Ishikawa (cell line): ENCODE data around the gene PIRT.

Source experiments
- CEBPB ChIP-seq: IDR thresholded peaks from 2 replicates; pipeline ENCODE4 v1.6.1; 2012
- CREB1 ChIP-seq: IDR thresholded peaks from 2 replicates; pipeline ENCODE4 v1.6.1; 2012; ENCODE audit warnings: low read depth
- EGR1 ChIP-seq: IDR thresholded peaks from 2 replicates; pipeline ENCODE4 v1.6.1; 2012
- EP300 ChIP-seq: IDR thresholded peaks from 2 replicates; pipeline ENCODE4 v1.6.1; 2012; ENCODE audit warnings: borderline replicate concordance
- FOXM1 ChIP-seq: IDR thresholded peaks from 2 replicates; pipeline ENCODE4 v1.6.1; 2012; ENCODE audit warnings: low read depth, borderline replicate concordance
- NFIC ChIP-seq: IDR thresholded peaks from 2 replicates; pipeline ENCODE4 v1.6.1; 2012
- RAD21 ChIP-seq: IDR thresholded peaks from 2 replicates; pipeline ENCODE4 v1.6.1; 2012; ENCODE audit warnings: low read depth
- TAF1 ChIP-seq: IDR thresholded peaks from 2 replicates; pipeline ENCODE4 v1.6.1; 2012; ENCODE audit warnings: low read depth, mild to moderate bottlenecking
- TCF12 ChIP-seq: IDR thresholded peaks from 2 replicates; pipeline ENCODE4 v1.6.1; 2012; ENCODE audit warnings: low read depth
- TEAD4 ChIP-seq: IDR thresholded peaks from 2 replicates; pipeline ENCODE4 v1.6.1; 2012
- YY1 ChIP-seq: IDR thresholded peaks from 2 replicates; pipeline ENCODE4 v1.6.1; 2012; ENCODE audit warnings: low read depth
- ZBTB7A ChIP-seq: IDR thresholded peaks from 2 replicates; pipeline ENCODE4 v1.6.1; 2012; ENCODE audit warnings: low read depth
- TF ChIP-seq, protein P1 (sequence below): IDR thresholded peaks from 2 replicates; pipeline ENCODE4 v1.6.1; 2012; ENCODE audit warnings: low read depth, mild to moderate bottlenecking
- TF ChIP-seq, protein P2 (sequence below): IDR thresholded peaks from 2 replicates; pipeline ENCODE4 v1.6.1; 2012
- TF ChIP-seq, protein P3 (sequence below): IDR thresholded peaks from 2 replicates; pipeline ENCODE4 v1.6.1; 2012

The PIRT gene

DNA sequence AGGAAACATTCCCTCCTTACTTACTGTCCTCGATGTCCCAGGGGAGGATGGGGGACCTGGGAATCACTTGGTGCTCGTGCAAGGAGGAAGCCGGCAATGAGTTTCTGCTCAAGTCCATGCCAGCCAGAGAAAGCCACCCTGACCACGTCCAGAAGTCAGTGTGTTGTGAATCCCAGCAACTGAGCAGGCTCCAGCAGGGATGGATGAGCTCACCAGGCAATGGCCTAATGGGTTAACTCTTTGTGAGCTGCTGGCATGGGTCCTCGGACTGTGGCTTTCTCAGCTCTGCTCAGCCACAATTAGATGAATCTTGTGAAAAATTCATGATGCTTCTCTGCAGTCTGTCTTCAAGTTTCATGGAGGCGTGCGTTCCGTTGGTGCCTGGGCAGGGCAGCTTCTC lies at the start of gene PIRT:
TSS of gene PIRT (minus strand) at position 167 of the 400 bp plus-strand sequence. CDS start 12,442 bp downstream, outside the sequence.
- no peak for TF ChIP-seq TCF12
- no peak for TF ChIP-seq YY1
- TF ChIP-seq TAF1 = no peak
- TF ChIP-seq RAD21 = no peak
- TF ChIP-seq, protein P1, sequence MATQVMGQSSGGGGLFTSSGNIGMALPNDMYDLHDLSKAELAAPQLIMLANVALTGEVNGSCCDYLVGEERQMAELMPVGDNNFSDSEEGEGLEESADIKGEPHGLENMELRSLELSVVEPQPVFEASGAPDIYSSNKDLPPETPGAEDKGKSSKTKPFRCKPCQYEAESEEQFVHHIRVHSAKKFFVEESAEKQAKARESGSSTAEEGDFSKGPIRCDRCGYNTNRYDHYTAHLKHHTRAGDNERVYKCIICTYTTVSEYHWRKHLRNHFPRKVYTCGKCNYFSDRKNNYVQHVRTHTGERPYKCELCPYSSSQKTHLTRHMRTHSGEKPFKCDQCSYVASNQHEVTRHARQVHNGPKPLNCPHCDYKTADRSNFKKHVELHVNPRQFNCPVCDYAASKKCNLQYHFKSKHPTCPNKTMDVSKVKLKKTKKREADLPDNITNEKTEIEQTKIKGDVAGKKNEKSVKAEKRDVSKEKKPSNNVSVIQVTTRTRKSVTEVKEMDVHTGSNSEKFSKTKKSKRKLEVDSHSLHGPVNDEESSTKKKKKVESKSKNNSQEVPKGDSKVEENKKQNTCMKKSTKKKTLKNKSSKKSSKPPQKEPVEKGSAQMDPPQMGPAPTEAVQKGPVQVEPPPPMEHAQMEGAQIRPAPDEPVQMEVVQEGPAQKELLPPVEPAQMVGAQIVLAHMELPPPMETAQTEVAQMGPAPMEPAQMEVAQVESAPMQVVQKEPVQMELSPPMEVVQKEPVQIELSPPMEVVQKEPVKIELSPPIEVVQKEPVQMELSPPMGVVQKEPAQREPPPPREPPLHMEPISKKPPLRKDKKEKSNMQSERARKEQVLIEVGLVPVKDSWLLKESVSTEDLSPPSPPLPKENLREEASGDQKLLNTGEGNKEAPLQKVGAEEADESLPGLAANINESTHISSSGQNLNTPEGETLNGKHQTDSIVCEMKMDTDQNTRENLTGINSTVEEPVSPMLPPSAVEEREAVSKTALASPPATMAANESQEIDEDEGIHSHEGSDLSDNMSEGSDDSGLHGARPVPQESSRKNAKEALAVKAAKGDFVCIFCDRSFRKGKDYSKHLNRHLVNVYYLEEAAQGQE = no peak
- no peak for TF ChIP-seq EGR1
- TF ChIP-seq CREB1 = no peak
- no peak for TF ChIP-seq ZBTB7A
- no peak for TF ChIP-seq TEAD4
- TF ChIP-seq, protein P2, sequence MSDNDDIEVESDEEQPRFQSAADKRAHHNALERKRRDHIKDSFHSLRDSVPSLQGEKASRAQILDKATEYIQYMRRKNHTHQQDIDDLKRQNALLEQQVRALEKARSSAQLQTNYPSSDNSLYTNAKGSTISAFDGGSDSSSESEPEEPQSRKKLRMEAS = no peak
- no peak for TF ChIP-seq FOXM1
- TF ChIP-seq CEBPB = no peak
- TF ChIP-seq, protein P3, sequence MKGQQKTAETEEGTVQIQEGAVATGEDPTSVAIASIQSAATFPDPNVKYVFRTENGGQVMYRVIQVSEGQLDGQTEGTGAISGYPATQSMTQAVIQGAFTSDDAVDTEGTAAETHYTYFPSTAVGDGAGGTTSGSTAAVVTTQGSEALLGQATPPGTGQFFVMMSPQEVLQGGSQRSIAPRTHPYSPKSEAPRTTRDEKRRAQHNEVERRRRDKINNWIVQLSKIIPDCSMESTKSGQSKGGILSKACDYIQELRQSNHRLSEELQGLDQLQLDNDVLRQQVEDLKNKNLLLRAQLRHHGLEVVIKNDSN = no peak
- TF ChIP-seq NFIC = no peak
- no peak for TF ChIP-seq EP300

DNA sequence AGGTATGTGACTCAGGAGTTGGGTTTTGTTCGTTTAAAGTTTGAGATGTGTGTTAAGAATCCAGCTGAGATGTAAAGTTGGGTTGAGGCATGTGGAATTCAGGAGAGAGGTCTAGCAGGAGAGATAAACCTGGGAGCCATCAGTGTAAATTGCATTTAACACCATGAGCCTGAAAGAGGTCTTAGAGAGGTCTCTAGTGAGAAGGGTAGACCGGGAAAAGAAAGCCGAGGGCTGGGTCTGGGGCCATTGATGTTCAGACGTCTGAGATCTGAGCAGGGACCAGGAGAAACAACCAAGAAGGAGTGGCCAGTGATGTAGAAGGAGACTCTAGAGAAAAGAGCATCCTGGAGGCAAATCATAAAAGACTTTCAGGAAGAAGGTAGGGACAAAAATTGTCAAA lies 44.1 kb upstream of the PIRT start:
- TF ChIP-seq RAD21 = no peak
- TF ChIP-seq CEBPB = no peak
- TF ChIP-seq NFIC = no peak
- no peak for TF ChIP-seq ZBTB7A
- TF ChIP-seq TEAD4 = no peak
- TF ChIP-seq FOXM1 = no peak
- TF ChIP-seq, protein P1 = no peak

DNA sequence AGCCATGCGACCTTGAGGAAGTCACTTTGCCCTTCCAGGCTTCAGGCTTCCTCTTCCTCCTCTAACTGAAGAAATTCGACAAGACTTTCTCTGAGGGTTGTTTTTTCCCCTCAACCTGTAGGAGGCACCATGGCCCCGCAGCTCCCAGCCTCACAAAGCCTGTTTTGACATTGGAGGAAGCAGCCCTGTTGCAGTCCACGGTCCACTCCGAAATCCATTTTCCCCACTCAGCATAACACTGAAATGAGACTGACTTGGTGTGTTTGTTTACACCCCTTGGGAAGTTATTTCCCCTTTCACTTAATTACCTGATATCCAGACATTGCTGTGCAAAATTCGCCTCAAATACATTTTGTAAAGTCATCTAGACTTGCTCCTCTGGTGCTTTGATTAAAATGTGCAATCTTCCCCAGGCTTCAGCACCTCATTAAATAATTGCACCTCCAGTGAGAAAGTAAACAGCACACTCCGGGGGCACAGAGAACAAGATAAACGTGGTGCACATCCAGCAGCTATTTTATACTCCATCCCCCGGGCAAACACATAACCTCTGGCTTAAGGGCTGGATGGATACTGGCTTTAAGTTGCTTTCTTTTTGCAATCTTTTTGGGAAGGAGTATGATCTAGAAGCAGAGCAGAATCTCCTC lies 41.4 kb upstream of the PIRT start:
- no peak for TF ChIP-seq FOXM1
- TF ChIP-seq TCF12 = no peak
- TF ChIP-seq RAD21 = peak; percentile 39; the same call in 1 of the 2 replicates
- TF ChIP-seq TEAD4 = no peak
- no peak for TF ChIP-seq EGR1

DNA sequence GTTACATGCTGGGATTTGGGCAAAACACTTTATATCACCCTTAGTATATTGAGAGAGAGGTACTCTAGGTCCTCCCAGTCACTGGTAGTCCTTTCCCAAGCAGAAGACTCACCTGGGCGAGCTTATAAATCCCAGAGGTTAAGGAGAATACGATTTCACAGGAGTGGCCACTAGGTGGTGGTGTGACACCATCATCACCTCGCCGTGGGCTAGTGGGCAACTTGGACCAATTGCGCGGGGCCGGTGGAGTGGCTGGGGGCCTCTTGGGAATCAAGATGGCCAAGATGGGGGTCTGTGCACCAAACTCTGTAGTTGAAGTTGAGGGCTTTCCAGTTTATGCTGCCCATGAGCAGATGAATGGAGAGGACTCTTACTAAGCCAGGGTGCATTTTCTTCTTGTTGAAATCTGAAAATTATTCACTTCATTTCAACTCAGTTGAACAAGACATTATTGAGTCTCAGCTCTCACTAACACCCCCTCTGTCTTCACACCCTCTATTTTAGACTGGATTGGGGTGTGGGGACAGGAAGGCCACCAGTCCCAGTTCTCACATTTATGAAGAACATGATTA lies 38.2 kb upstream of the PIRT start:
- TF ChIP-seq CEBPB = no peak
- peak; percentile 69 for TF ChIP-seq RAD21

DNA sequence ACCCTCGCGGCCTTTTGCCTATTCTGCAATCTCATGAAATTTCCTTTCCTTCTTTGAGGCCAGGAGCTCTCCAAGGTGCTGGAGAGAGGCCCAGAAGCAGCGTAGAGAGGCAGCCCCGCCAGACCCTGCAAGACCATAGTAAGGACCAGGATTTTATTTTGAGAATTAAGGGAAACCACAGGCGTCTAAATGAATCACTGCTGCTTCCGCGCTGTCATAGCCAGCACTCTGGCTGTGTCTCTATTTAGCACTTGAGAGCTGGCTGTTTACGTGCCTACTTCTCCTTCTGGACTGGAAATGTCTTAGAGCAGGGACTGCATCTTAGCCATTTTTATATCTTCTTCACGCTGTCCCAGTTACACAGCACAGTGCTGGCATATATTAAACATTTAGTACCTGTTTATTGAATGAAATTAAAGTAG lies 37.6 kb upstream of the PIRT start:
- TF ChIP-seq EGR1 (no peak), CREB1 (no peak), ZBTB7A (no peak)
- TF ChIP-seq, protein P1 = peak; percentile 88

DNA sequence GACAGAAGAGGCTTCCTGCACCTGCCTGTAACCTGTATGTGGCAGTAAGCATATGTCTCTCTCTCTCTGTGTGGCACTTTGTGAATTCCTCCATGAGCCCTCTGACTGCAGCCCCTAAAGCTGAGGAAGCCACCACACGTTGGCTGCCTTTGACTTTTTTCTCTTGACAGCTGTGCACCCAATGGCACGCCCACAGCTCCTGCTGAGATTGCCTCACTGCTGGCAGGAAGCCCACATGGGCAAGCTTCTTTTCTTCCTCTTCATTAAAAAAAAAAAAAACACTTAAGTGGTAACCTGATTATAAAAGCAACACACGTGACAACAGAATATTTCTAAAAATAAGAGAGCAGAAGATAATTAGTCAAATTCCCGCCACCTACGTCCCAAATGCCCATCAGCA lies 34.0 kb upstream of the PIRT start:
- TF ChIP-seq TCF12 = no peak
- no peak for TF ChIP-seq FOXM1
- TF ChIP-seq TEAD4 = no peak
- TF ChIP-seq RAD21 = no peak
- no peak for TF ChIP-seq NFIC
- no peak for TF ChIP-seq CREB1
- TF ChIP-seq EP300 = no peak
- TF ChIP-seq TAF1 = no peak
- no peak for TF ChIP-seq ZBTB7A
